Astrocyte of the spinal cord (primary cell): Measurements from ENCODE around the gene SUB1.
A peak's percentile ranks its signal among the peaks of the same experiment; 100 is the strongest.
"Not testable (repeated sequence)": the region's sequence is repeated elsewhere in the genome, so short reads cannot be mapped to it uniquely, and the experiment has no call there.

Experiments used
- DNase-seq: peaks from one replicate; pipeline ENCODE4 v3.0.0; 2011; ENCODE audit warnings: low read depth, low spot score
- H3K4me3 ChIP-seq: 2 replicates; pipeline ENCODE4 v1.5.1; 2011; ENCODE audit warnings: low read depth, mild to moderate bottlenecking, low read length, moderate library complexity
- in situ Hi-C: cut with HindIII; loops from 2 replicates; pipeline ENCODE4 v1.10.0; 2017; ENCODE audit warnings: low sequenced_read_pairs
- TF ChIP-seq, protein P1 (sequence below): IDR thresholded peaks from 2 replicates; pipeline ENCODE4 v1.5.1; 2012; ENCODE audit warnings: low read depth, mild to moderate bottlenecking, low read length, inconsistent platforms

SUB1 gene

GRCh38 chr5:32628049-32628844 lies 42.9 kb downstream of the SUB1 start:
- TF ChIP-seq, protein P1, sequence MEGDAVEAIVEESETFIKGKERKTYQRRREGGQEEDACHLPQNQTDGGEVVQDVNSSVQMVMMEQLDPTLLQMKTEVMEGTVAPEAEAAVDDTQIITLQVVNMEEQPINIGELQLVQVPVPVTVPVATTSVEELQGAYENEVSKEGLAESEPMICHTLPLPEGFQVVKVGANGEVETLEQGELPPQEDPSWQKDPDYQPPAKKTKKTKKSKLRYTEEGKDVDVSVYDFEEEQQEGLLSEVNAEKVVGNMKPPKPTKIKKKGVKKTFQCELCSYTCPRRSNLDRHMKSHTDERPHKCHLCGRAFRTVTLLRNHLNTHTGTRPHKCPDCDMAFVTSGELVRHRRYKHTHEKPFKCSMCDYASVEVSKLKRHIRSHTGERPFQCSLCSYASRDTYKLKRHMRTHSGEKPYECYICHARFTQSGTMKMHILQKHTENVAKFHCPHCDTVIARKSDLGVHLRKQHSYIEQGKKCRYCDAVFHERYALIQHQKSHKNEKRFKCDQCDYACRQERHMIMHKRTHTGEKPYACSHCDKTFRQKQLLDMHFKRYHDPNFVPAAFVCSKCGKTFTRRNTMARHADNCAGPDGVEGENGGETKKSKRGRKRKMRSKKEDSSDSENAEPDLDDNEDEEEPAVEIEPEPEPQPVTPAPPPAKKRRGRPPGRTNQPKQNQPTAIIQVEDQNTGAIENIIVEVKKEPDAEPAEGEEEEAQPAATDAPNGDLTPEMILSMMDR: no peak
- in situ Hi-C loops: no loop called here
- DNase-seq: no peak
- no peak overlapping the region for H3K4me3 ChIP-seq

DNA sequence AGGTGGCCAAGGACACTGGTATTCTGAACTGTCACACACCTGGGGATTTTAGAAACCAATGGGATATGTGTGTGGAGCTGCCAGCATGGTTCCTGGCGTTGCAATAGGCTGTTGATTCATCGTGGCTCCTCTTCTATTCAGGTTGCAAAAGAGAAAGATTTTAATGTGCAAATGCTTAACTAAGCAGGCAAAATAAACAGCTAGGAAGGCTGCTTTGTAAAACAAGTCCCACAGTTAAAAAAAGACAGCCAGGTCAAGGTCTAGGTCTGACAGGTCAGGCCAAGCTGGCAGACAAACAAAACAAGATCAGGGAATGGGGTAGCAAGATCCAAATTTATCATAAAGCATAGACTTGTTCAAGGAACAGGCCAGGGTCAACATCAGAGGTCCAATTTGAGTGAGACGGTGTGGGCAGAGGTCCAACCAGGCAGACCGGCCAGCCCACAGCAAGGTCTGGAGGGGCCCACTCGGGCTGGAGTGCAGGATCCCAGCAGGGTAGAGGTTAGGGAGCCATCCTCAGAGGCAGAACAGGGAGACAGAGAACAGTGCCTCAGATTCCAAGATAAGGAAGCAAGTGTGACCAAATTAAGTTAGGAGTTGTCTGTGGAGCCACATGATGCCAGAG lies 45.6 kb downstream of the SUB1 start:
- TF ChIP-seq, protein P1: no peak
- no peak overlapping the region for H3K4me3 ChIP-seq
- in situ Hi-C loops: no loop called here
- DNase-seq: no peak

GRCh38 chr5:32633017-32633416 lies 47.7 kb downstream of the SUB1 start:
- DNase-seq, H3K4me3 ChIP-seq, in situ Hi-C loops: not testable (repeated sequence)

DNA sequence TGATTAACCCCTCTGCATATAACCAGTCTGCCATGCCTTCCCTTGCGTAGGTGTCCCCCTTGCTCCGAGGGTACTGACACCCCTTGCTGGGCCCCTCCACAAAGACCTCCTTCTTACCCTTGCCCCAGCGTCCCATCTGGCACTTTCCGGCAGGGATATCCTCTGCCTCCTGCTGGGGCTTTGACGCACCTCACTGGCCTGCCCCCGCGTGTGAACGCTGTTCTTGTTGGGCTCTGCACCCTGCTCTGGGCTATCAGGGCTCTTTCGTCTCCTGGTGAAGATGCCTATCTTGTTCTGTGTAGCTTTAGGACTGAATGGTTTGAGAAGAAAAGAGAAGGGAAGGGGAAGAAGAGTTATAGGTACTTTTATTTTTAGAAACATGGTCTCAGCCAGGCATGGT lies 53.0 kb downstream of the SUB1 start:
- DNase-seq: no peak
- in situ Hi-C loops: no loop called here
- TF ChIP-seq, protein P1: no peak
- no peak overlapping the region for H3K4me3 ChIP-seq

DNA sequence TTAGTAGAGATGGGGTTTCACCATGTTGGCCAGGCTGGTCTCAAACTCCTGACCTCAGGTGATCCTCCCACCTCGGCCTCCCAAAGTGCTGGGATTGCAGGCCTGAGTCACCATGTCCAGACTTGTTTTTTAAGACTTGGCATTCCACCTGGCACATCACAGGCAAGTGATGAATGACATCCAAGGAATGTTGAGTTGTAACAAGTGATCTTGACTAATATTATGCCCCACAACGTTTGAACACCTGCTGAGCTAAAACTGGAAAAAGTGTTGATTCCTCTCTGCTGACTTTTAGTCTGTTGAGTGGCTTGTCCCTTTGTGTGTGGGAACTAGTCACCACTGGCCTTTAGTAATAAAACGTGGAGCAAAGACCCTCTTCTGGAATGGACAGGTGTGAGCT lies 54.6 kb downstream of the SUB1 start:
- no peak for DNase-seq
- in situ Hi-C loops: no loop called here
- TF ChIP-seq, protein P1: no peak
- no peak overlapping the region for H3K4me3 ChIP-seq

DNA sequence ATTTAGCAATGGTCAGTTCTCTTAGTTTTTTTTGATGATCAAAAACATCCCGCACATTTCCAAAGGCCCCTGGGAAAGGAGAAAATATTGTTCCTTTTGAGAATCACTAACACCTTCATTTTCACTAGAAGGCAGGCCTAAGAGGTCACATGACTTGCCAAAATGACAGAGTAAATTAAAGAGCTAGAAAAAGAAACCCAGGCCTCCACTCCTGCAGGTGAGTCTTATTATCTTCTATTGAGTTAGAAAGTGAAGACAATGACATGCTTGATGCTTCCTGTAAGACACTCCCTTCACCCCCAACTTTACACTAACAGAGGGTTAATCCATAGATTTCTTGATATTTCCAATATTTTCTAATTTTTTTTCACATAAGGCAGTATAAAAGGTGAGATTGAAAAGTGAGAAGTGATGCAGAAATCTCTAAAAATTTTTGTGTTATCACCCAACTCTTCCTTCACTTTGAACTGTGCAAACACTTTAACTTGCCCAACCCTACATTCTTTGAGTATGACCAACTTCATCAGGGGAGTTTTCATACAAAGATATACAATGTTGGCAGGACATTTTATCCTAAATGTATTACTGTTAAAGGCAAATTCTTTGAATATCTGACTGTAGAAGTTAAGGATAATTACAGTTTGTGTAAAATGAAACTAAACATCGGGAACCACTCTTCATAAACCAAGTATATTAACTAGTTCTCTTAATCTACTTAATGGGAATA lies 57.1 kb downstream of the SUB1 start:
- TF ChIP-seq, protein P1: no peak
- no peak overlapping the region for H3K4me3 ChIP-seq
- in situ Hi-C loops: no loop called here
- peak; percentile 24 for DNase-seq

DNA sequence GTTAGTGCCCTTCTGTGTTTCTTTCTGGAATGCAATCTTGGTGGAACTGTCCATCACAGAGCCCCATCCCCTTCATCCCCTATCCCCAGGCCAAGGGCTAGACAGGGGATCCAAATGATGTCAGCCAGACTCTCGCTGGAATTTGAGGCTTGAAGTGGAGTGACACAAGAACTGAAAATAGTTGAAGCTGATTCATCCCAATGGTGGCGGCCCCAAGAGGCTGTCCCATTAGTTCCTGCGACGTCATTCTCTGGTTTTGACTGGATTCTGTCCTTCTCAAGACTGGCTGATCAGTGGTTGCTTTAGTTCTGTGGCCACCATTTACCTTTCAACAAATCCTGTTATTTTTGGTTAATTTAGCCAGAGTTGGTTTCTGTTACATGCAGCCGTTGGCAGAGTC lies 59.9 kb downstream of the SUB1 start:
- in situ Hi-C loops: no loop called here
- TF ChIP-seq, protein P1: no peak
- H3K4me3 ChIP-seq: no peak overlapping the region
- DNase-seq: no peak
